ENCODE results near the gene CCDC71.

Gene CCDC71

GRCh38 chr3:49131576-49131975 lies 34.6 kb downstream of the CCDC71 start:
- Histone ChIP-seq H3K4me3 (ENCODE audit: low read length) (no peak overlapping the region), H3K4me2 (ENCODE audit: low read length) (no peak overlapping the region), H3K27ac (ENCODE audit: low read depth, low read length) (no peak overlapping the region), H3K79me2 (ENCODE audit: control insufficient read depth, low read length) (no peaks in the 10 kb centered on the region), H3K27me3 (ENCODE audit: control insufficient read depth, low read length) (no peaks in the 10 kb centered on the region), H3K9me3 (ENCODE audit: control insufficient read depth, insufficient read depth, low read length) (no peaks in the 10 kb centered on the region), H3K9me2 (replicated peaks; ENCODE audit: control insufficient read depth, low read length) (no peaks in the 10 kb centered on the region), H3K4me1 (ENCODE audit: control insufficient read depth, low read length) (peaks cover 10% of the 10 kb centered on the region; the same call in 1 of the 2 replicates), H3K36me3 (ENCODE audit: control insufficient read depth, low read length) (no peaks in the 10 kb centered on the region), H3F3A (ENCODE audit: control insufficient read depth, insufficient read depth) (no peaks in the 10 kb centered on the region), H4K20me1 (ENCODE audit: control insufficient read depth, insufficient read depth, low read depth, low read length) (no peaks in the 10 kb centered on the region)
- TF ChIP-seq EZH2phosphoT487 (IDR thresholded peaks at IDR 0.05; ENCODE audit: borderline replicate concordance, low read length) (no peak), CTCF (IDR thresholded peaks at IDR 0.05; ENCODE audit: low read depth, low read length, poor library complexity, severe bottlenecking) (no peak)

GRCh38 chr3:49131040-49131439 lies 35.1 kb downstream of the CCDC71 start:
- Histone ChIP-seq H3K9me2 (replicated peaks; ENCODE audit: control insufficient read depth, low read length) (no peaks in the 10 kb centered on the region), H3K27me3 (ENCODE audit: control insufficient read depth, low read length) (no peaks in the 10 kb centered on the region), H3K4me1 (ENCODE audit: control insufficient read depth, low read length) (peaks cover 10% of the 10 kb centered on the region; the same call in 1 of the 2 replicates), H4K20me1 (ENCODE audit: control insufficient read depth, insufficient read depth, low read depth, low read length) (no peaks in the 10 kb centered on the region), H3K4me2 (ENCODE audit: low read length) (no peak overlapping the region), H3K4me3 (ENCODE audit: low read length) (no peak overlapping the region), H3K9me3 (ENCODE audit: control insufficient read depth, insufficient read depth, low read length) (no peaks in the 10 kb centered on the region), H3K27ac (ENCODE audit: low read depth, low read length) (no peak overlapping the region), H3F3A (ENCODE audit: control insufficient read depth, insufficient read depth) (no peaks in the 10 kb centered on the region), H3K79me2 (ENCODE audit: control insufficient read depth, low read length) (no peaks in the 10 kb centered on the region), H3K36me3 (ENCODE audit: control insufficient read depth, low read length) (no peaks in the 10 kb centered on the region)
- no peak for TF ChIP-seq CTCF (IDR thresholded peaks at IDR 0.05; ENCODE audit: low read depth, low read length, poor library complexity, severe bottlenecking)
- TF ChIP-seq EZH2phosphoT487 (IDR thresholded peaks at IDR 0.05; ENCODE audit: borderline replicate concordance, low read length): no peak

GRCh38 chr3:49124991-49125670 lies 41.0 kb downstream of the CCDC71 start:
- Histone ChIP-seq H3K9me2 (replicated peaks; ENCODE audit: control insufficient read depth, low read length) (no peaks in the 10 kb centered on the region), H3K9me3 (ENCODE audit: control insufficient read depth, insufficient read depth, low read length) (no peaks in the 10 kb centered on the region), H3K27me3 (ENCODE audit: control insufficient read depth, low read length) (no peaks in the 10 kb centered on the region), H3K27ac (ENCODE audit: low read depth, low read length) (no peak overlapping the region), H3F3A (ENCODE audit: control insufficient read depth, insufficient read depth) (peaks cover 7% of the 10 kb centered on the region), H3K4me2 (ENCODE audit: low read length) (no peak overlapping the region), H3K4me1 (ENCODE audit: control insufficient read depth, low read length) (peaks cover 13% of the 10 kb centered on the region), H3K79me2 (ENCODE audit: control insufficient read depth, low read length) (peaks cover 4% of the 10 kb centered on the region), H3K36me3 (ENCODE audit: control insufficient read depth, low read length) (peaks cover 4% of the 10 kb centered on the region), H3K4me3 (ENCODE audit: low read length) (no peak overlapping the region), H4K20me1 (ENCODE audit: control insufficient read depth, insufficient read depth, low read depth, low read length) (no peaks in the 10 kb centered on the region)
- TF ChIP-seq CTCF (IDR thresholded peaks at IDR 0.05; ENCODE audit: low read depth, low read length, poor library complexity, severe bottlenecking) (peak; percentile 43), EZH2phosphoT487 (IDR thresholded peaks at IDR 0.05; ENCODE audit: borderline replicate concordance, low read length) (no peak)
